NCI-H2029 treated with DMSO at 0.1 percent for 48 hours (cell line): ENCODE measurements around the gene ZNF862.
"Not testable (repeated sequence)": the region's sequence is repeated elsewhere in the genome, so short reads cannot be mapped to it uniquely, and the experiment has no call there.

ENCODE experiments used
- DNase-seq: peaks from one replicate; lab custom pipeline; 2025; lab: John Stamatoyannopoulos, UW

The ZNF862 gene

DNA sequence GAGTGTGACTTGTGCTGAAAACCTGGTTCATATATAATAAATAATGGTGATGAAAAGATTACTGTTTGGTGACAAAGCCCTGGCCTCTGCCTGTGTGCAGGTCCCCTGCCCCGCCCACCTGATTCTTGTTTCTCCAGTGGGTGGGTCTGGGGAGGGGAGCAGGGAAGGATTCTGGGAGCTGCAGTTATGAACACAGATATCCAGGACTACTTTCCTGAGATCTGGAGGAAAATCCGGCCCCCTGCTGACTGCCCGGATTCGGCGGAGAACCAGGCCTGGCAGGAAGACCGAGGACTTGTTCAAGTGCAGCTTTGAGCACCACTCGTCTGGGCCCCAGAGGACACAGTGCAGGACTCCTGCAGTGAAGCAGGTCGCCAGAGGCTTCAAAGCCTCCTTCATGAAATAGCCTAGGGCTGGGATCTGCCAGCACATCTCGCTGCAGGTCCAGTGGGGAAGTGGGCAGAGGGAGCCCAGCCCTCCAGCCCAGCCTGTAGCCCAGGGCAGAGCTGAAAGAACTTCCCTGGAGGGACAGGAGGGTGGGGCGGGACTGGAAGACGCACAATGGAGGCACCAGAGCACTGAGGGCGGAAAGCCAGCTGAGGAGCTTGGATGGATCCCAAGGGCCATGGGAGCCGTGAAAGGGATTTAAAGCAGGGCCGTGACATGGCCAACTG, 42.6 kb downstream of the ZNF862 start:
- peak; percentile 24 for DNase-seq

- DNase-seq = no peak
These were observed 43.4 kb downstream of the ZNF862 start for GRCh38 chr7:149881328-149882247.

- no peak for DNase-seq
These were observed 44.3 kb downstream of the ZNF862 start for GRCh38 chr7:149882248-149883047.

DNA sequence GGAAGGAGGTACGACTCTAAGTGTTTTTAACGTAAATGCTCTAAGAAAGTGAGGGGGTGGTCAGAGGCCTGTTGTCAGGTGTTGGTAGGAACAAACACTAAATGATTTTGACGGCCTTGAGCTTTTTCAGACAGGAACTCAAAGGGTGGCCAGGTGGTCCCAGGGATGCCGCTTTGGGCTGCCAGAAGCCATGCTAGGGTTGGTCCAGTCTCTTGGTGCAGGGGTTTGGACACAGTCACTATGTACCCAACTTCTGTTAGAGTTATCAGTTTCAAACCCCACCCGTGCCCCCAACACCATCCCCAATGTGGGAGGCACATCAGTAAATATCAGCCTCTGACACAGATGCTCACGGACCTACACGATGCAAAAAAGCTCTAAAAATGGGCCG, 44.9 kb downstream of the ZNF862 start:
- DNase-seq = no peak

- no peak for DNase-seq
These were observed 45.3 kb downstream of the ZNF862 start for GRCh38 chr7:149883452-149883861.

DNA sequence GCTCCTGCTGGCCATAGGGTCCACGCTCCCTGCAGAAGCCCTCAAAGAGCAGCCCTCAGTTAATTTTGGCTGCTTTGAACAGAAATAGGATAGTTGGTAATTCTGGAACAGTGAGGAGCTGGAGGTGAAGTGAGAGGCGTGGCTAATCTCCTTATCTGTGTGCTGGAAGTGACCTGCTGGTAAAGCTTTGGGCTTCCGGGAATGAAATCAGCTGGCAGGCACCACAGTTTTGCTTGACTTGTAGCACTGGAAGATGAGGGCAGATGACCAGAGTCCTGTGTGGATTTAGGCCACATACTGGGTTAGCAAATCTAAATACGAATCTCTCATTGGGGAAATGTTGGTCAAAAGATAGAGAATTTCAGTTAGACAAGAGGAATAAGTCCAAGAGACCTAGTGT, 45.8 kb downstream of the ZNF862 start:
- DNase-seq = no peak

GRCh38 chr7:149884541-149884940, 46.4 kb downstream of the ZNF862 start:
- no peak for DNase-seq

- DNase-seq = no peak
These were observed 47.2 kb downstream of the ZNF862 start for GRCh38 chr7:149885191-149886017.

GRCh38 chr7:149886018-149886415, 47.8 kb downstream of the ZNF862 start:
- DNase-seq = no peak

- DNase-seq = no peak
These were observed 49.1 kb downstream of the ZNF862 start for GRCh38 chr7:149887311-149887710.

DNA sequence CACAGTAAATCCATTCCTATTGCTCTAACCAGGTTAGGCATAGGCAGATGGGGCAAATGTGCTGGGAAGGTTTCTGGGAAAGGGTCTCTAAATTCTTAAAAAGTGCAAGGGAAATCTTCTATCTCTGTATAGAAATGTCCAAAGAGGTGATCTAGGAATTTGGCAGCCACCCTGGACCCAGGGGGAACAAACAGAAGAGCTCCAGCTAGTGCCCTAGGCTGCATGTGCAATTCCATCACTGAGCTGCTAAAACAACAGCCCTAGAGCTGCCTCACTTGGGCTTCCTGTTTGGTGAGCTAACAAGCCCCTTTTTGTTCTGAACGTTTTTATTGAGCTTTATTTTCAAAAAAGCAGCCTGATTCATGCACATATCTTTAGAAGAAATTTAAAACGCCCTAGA, 52.5 kb downstream of the ZNF862 start:
- DNase-seq = not testable (repeated sequence)

GRCh38 chr7:149894957-149895356, 56.8 kb downstream of the ZNF862 start:
- not testable (repeated sequence) for DNase-seq

DNA sequence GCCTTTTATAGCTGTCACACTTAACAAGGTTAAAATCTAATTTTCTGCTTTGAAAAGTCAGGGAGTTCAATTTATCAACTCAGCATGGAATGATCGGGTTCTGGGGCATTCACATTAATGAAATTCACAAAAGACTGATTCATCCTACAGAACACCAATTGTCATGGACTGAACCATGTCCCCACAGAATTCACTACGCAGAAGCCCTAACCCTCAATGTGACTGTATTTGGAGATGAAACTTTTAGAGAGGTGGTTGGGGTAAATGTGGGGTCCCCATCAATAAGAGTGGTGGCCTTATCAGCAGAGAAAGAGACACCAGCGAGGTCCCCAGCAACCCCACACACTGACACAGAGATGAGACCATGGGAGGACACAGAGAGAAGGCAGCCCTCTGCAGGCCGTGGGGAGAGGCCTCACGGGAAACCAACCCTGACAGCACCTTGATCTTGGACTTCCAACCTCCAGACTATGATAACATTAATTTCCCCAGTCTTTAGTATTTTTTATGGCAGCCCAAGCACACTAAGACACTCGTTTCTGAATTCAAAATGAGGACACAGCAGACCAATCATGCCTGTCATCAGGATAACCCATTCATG, 69.7 kb downstream of the ZNF862 start:
- not testable (repeated sequence) for DNase-seq

DNA sequence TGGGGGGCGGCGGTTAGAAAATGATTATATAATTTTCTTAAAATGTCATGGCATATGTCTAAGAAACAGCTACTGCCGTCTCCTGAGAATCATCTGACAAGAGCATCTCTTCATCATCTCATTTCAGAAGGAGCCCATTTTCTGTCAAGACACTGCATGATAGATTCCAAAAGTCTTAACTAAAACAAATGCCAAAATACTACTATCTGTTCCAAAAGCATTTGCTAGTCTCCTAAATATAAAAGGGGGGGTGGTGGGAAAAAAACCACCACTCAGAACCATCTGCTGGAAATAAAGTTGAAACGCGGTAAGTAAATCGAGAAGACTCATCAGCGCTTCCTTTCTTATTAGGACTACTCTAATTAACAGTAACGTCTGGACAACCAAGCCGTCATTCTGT, 72.0 kb downstream of the ZNF862 start:
- DNase-seq = not testable (repeated sequence)

DNA sequence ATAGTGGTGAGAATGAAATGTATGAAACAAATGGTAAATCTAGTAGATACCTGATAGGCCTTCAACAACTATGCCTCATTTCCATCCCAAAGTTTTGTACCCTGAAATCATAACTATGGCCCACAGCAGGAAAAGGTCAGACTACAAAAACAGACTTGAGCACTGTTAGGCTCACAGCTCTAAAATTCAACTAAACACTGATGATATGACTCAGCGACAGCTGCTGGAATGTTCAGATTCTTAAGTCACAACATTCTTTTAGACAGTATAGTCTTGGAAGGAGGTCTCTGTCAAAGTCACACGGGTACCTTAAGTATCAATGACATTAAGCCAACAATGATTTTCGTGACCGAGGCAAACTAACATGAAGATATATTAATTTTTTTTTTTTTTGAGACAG, 74.0 kb downstream of the ZNF862 start:
- DNase-seq = not testable (repeated sequence)
